Effector CD4-positive, alpha-beta T cell (primary cell): Measurements from ENCODE around the gene COL3A1.

ENCODE experiments used
- DNase-seq: peaks from one replicate; pipeline ENCODE4 v3.0.0-alpha.2; 2020

The COL3A1 gene

GRCh38 chr2:189018631-189019030 is 44.5 kb downstream of the COL3A1 start:
- no peak for DNase-seq

- no peak for DNase-seq
These were observed 46.0 kb downstream of the COL3A1 start for GRCh38 chr2:189020179-189020578.

- DNase-seq: no peak
These were observed 47.9 kb downstream of the COL3A1 start for GRCh38 chr2:189022053-189022481.

GRCh38 chr2:189022492-189022891 is 48.3 kb downstream of the COL3A1 start:
- no peak for DNase-seq

- DNase-seq: no peak
These were observed 50.9 kb downstream of the COL3A1 start for GRCh38 chr2:189024901-189025618.

- no peak for DNase-seq
These were observed 63.3 kb downstream of the COL3A1 start for GRCh38 chr2:189037518-189037917.

GRCh38 chr2:189045836-189046235 is 71.7 kb downstream of the COL3A1 start:
- no peak for DNase-seq

- no peak for DNase-seq
These were observed 72.1 kb downstream of the COL3A1 start for GRCh38 chr2:189046320-189046719.

- DNase-seq: no peak
These were observed 73.2 kb downstream of the COL3A1 start for GRCh38 chr2:189047171-189047888.

GRCh38 chr2:189048189-189048588 is 74.0 kb downstream of the COL3A1 start:
- no peak for DNase-seq

- no peak for DNase-seq
These were observed 75.6 kb downstream of the COL3A1 start for GRCh38 chr2:189049709-189050164.

- DNase-seq: no peak
These were observed 76.1 kb downstream of the COL3A1 start for GRCh38 chr2:189050165-189050712.

GRCh38 chr2:189056200-189057106 is 82.3 kb downstream of the COL3A1 start:
- no peak for DNase-seq

GRCh38 chr2:189057316-189057715 is 83.1 kb downstream of the COL3A1 start:
- DNase-seq: no peak

- DNase-seq: no peak
These were observed 86.0 kb downstream of the COL3A1 start for GRCh38 chr2:189060096-189060642.
